H1 (cell line): ENCODE results near the gene VIT.

Experiments
- EZH2 ChIP-seq: fragments of 200-600 bp; sonication (generic); IDR thresholded peaks from 2 replicates; pipeline ENCODE4 v1.7.1; 2012; ENCODE audit warnings: low read depth, mild to moderate bottlenecking, moderate library complexity, low read length, inconsistent platforms; ENCODE audit not compliant: severe bottlenecking
- HDAC2 ChIP-seq, 2 experiments: fragments of 300-600 bp in 1 of 2; sonication (generic) in 1 of 2; IDR thresholded peaks; 2 replicates each; pipeline ENCODE4 v1.6.1; 2011 to 2012; ENCODE audit warnings: low read depth in 2 of 2, low read length in 2 of 2, mild to moderate bottlenecking in 2 of 2, moderate library complexity in 2 of 2, borderline replicate concordance in 1 of 2, inconsistent platforms in 1 of 2
- JUND ChIP-seq: IDR thresholded peaks from 2 replicates; pipeline ENCODE4 v1.6.1; 2011; ENCODE audit warnings: mild to moderate bottlenecking, improper control_type of control experiment, low read length
- NRF1 ChIP-seq: IDR thresholded peaks from 2 replicates; pipeline ENCODE4 v1.6.1; 2011; ENCODE audit warnings: mild to moderate bottlenecking, low read depth, low read length, improper control_type of control experiment
- POLR2A ChIP-seq, 2 experiments: IDR thresholded peaks; 1 replicate in 1 of 2; 2 replicates in 1 of 2; pipeline ENCODE4 v1.6.1; 2011; ENCODE audit warnings: low read depth in 2 of 2, low read length in 2 of 2, mild to moderate bottlenecking in 2 of 2; ENCODE audit errors: control extremely low read depth in 1 of 2
- RXRA ChIP-seq: IDR thresholded peaks from 2 replicates; pipeline ENCODE4 v1.6.1; 2011; ENCODE audit warnings: low read depth, mild to moderate bottlenecking, low read length, moderate library complexity; ENCODE audit not compliant: insufficient read depth
- TBP ChIP-seq: IDR thresholded peaks from 2 replicates; pipeline ENCODE4 v1.6.1; 2011; ENCODE audit warnings: low read depth, low read length, improper control_type of control experiment
- YY1 ChIP-seq: IDR thresholded peaks from 2 replicates; pipeline ENCODE4 v1.6.1; 2011; ENCODE audit warnings: low read depth, mild to moderate bottlenecking, low read length
- ZNF274 ChIP-seq: IDR thresholded peaks from 2 replicates; pipeline ENCODE4 v1.7.0; 2012; ENCODE audit warnings: low read length, borderline replicate concordance; ENCODE audit errors: extremely low read depth
- TF ChIP-seq, protein P1 (sequence below), 3 experiments: IDR thresholded peaks; 1 replicate in 2 of 3; 2 replicates in 1 of 3; pipeline versions ENCODE4 v1.5.1 to v1.6.1; 2011; ENCODE audit warnings: low read length in 3 of 3, mild to moderate bottlenecking in 3 of 3, inconsistent platforms in 2 of 3, low read depth in 1 of 3, moderate library complexity in 1 of 3; ENCODE audit not compliant: insufficient read depth in 1 of 3; ENCODE audit errors: control extremely low read depth in 1 of 3

DNA sequence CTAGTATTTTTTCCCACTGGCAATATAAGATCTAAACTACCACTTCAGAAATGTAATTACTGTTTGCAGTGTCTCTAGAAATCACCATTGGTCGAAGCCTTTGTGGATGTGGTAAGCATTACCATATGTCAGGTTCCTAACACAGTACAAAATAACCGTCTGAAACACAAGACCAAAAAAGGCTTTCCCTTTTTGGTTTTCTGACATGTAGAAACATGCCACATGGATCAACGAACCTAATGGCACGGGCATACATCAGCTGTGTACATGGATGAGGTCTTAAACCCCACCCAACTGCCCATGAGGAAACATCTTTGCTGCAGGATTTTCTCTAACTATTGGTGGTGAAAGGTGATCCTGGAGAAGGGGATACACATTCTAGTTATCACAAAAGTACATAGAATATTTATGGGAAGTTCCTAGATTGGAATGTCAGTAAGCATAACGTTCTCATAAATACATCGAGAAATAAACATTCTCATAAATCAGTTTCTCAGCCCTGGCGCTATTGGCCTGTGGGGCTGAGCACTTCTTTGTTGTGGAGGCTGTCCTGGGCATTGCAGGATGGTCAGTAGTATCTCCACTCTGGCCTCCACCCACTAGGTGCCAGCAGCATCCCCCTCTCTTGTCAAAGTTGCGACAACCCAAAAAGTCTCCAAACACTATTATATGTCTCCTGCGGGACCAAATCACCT is 9.0 kb downstream of the VIT start:
- TF ChIP-seq ZNF274 (no peak), HDAC2 (IDR thresholded peaks at IDR 0.05; ENCODE audit: borderline replicate concordance in 1 of 2, low read depth in 2 of 2, low read length in 2 of 2) (no peak), JUND (no peak), POLR2A (IDR thresholded peaks at IDR 0.05; ENCODE audit: control extremely low read depth in 1 of 2, low read depth in 2 of 2, low read length in 2 of 2) (no peak), NRF1 (no peak), EZH2 (no peak), TBP (no peak), YY1 (no peak), RXRA (no peak)
- TF ChIP-seq, protein P1, sequence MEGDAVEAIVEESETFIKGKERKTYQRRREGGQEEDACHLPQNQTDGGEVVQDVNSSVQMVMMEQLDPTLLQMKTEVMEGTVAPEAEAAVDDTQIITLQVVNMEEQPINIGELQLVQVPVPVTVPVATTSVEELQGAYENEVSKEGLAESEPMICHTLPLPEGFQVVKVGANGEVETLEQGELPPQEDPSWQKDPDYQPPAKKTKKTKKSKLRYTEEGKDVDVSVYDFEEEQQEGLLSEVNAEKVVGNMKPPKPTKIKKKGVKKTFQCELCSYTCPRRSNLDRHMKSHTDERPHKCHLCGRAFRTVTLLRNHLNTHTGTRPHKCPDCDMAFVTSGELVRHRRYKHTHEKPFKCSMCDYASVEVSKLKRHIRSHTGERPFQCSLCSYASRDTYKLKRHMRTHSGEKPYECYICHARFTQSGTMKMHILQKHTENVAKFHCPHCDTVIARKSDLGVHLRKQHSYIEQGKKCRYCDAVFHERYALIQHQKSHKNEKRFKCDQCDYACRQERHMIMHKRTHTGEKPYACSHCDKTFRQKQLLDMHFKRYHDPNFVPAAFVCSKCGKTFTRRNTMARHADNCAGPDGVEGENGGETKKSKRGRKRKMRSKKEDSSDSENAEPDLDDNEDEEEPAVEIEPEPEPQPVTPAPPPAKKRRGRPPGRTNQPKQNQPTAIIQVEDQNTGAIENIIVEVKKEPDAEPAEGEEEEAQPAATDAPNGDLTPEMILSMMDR (IDR thresholded peaks at IDR 0.05; ENCODE audit: control extremely low read depth in 1 of 3, insufficient read depth in 1 of 3, low read depth in 1 of 3, low read length in 3 of 3): no peak
